Measurements from ENCODE around the gene URB1.
A peak's percentile ranks its signal among the peaks of the same experiment; 100 is the strongest.

Gene URB1

GRCh38 chr21:32393677-32394001 is 827 bp upstream of the URB1 start:
- no peak for TF ChIP-seq REST (IDR thresholded peaks at IDR 0.05; ENCODE audit: insufficient read depth in 1 of 2, low read depth in 2 of 2, low read length in 2 of 2)
- TF ChIP-seq FOXP2 (optimal IDR thresholded peaks at IDR 0.05; ENCODE audit: borderline replicate concordance, extremely low read depth, extremely low read length, insufficient read depth) = no peak
- no peak for TF ChIP-seq SIN3A (IDR thresholded peaks at IDR 0.05; ENCODE audit: borderline replicate concordance, insufficient read depth, low read length)
- peak; percentile 33; the same call in 1 of the 2 replicates for TF ChIP-seq TAF1 (IDR thresholded peaks at IDR 0.05; ENCODE audit: borderline replicate concordance, insufficient read depth, low read length)

GRCh38 chr21:32392299-32392879 is 423 bp downstream of the URB1 start:
- TF ChIP-seq FOXP2 (optimal IDR thresholded peaks at IDR 0.05; ENCODE audit: borderline replicate concordance, extremely low read depth, extremely low read length, insufficient read depth) = no peak
- no peak for TF ChIP-seq POLR2AphosphoS5 (IDR thresholded peaks at IDR 0.05; ENCODE audit: low read depth, low read length)
- no peak for TF ChIP-seq TAF1 (IDR thresholded peaks at IDR 0.05; ENCODE audit: borderline replicate concordance, insufficient read depth, low read length)
- TF ChIP-seq REST (IDR thresholded peaks at IDR 0.05; ENCODE audit: insufficient read depth in 1 of 2, low read depth in 2 of 2, low read length in 2 of 2) = no peak
- TF ChIP-seq SIN3A (IDR thresholded peaks at IDR 0.05; ENCODE audit: borderline replicate concordance, insufficient read depth, low read length) = no peak

DNA sequence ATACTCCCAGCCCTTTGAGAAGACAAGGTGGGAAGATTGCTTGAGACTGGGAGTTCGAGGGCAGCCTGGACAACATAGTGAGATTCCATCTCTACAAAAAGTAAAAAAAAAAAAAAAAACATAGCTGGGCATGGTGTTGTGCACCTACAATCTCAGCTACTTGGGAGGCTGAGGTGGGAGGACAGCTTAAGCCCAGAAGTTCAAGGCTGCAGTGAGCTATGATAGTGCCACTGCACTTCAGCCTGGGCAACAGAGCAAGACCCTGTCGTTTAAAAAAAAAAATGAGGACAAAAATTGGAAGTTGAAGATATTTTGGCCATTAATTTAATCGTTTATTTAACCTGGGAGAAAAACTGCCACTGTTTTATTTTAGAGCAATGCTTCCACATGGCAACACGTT is 1.1 kb downstream of the URB1 start:
- TF ChIP-seq SIN3A (IDR thresholded peaks at IDR 0.05; ENCODE audit: borderline replicate concordance, insufficient read depth, low read length) = no peak

- TF ChIP-seq TAF1 (IDR thresholded peaks at IDR 0.05; ENCODE audit: borderline replicate concordance, insufficient read depth, low read length) (no peak), POLR2AphosphoS5 (IDR thresholded peaks at IDR 0.05; ENCODE audit: low read depth, low read length) (no peak), FOXP2 (optimal IDR thresholded peaks at IDR 0.05; ENCODE audit: borderline replicate concordance, extremely low read depth, extremely low read length, insufficient read depth) (no peak), SIN3A (IDR thresholded peaks at IDR 0.05; ENCODE audit: borderline replicate concordance, insufficient read depth, low read length) (no peak)
Measured at GRCh38 chr21:32389337-32390015, 3.3 kb downstream of the URB1 start.

GRCh38 chr21:32388306-32388705 is 4.5 kb downstream of the URB1 start:
- TF ChIP-seq POLR2AphosphoS5 (IDR thresholded peaks at IDR 0.05; ENCODE audit: low read depth, low read length) = no peak
- no peak for TF ChIP-seq TAF1 (IDR thresholded peaks at IDR 0.05; ENCODE audit: borderline replicate concordance, insufficient read depth, low read length)
- no peak for TF ChIP-seq FOXP2 (optimal IDR thresholded peaks at IDR 0.05; ENCODE audit: borderline replicate concordance, extremely low read depth, extremely low read length, insufficient read depth)
- TF ChIP-seq SIN3A (IDR thresholded peaks at IDR 0.05; ENCODE audit: borderline replicate concordance, insufficient read depth, low read length) = no peak
- no peak for TF ChIP-seq REST (IDR thresholded peaks at IDR 0.05; ENCODE audit: insufficient read depth in 1 of 2, low read depth in 2 of 2, low read length in 2 of 2)

DNA sequence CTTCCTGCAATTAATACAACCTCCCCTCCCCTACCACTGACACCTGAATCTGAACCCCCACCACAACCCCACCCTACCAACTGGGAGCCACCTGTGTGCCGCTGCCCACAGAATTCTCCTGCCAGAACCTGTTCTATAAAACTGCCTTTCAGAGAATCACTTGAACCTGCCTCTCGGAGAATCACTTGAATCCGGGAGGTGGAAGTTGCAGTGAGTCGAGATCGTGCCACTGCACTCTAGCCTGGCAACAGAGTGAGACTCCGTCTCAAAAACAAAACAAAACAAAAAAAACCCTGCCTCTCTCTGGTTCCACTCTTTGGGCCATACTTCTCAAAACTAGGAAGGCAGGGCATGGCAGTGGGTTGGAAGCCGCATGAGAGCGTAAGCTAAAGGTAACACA is 5.7 kb downstream of the URB1 start:
- no peak for TF ChIP-seq SIN3A (IDR thresholded peaks at IDR 0.05; ENCODE audit: borderline replicate concordance, insufficient read depth, low read length)
